ENCODE data around the gene SLC4A1.

- TF ChIP-seq CBX2 (IDR thresholded peaks at IDR 0.05; ENCODE audit: borderline replicate concordance, low read depth) (no peak), CHD2 (IDR thresholded peaks at IDR 0.05; ENCODE audit: low read length, partially characterized antibody) (no peak), CTCF (IDR thresholded peaks at IDR 0.05) (no peak), RARB (CRISPR knock-in tag; IDR thresholded peaks at IDR 0.05) (no peak)
Measured at GRCh38 chr17:44254361-44255095, 13.4 kb downstream of the SLC4A1 start.
